Osteoblast (primary cell): Measurements from ENCODE around the gene ADGRA1. TPM values are rescaled to one million over a fixed set of nuclear protein-coding genes. Genes with fewer than 3 reads are reported as not detected.

ENCODE experiments used
- DNase-seq: peaks from one replicate; pipeline ENCODE4 v3.0.0; 2011; ENCODE audit warnings: low spot score, mixed read lengths; ENCODE audit not compliant: insufficient read length; ENCODE audit errors: missing footprints
- H2AFZ ChIP-seq: 2 replicates; pipeline ENCODE4 v1.6.0; 2011; ENCODE audit warnings: mild to moderate bottlenecking, low read length
- H3K27ac ChIP-seq: 2 replicates; pipeline ENCODE4 v1.5.1; 2011; ENCODE audit warnings: mild to moderate bottlenecking, low read depth, low read length, moderate library complexity
- H3K27me3 ChIP-seq: 2 replicates; pipeline ENCODE4 v1.6.0; 2012; ENCODE audit warnings: mild to moderate bottlenecking, control low read depth, inconsistent platforms, low read length, moderate library complexity; ENCODE audit not compliant: insufficient read depth
- H3K36me3 ChIP-seq: 2 replicates; pipeline ENCODE4 v1.5.1; 2011; ENCODE audit warnings: mild to moderate bottlenecking, low read length, control low read depth, moderate library complexity; ENCODE audit not compliant: insufficient read depth
- H3K4me1 ChIP-seq: 2 replicates; pipeline ENCODE4 v1.5.1; 2011; ENCODE audit warnings: mild to moderate bottlenecking, low read length, control low read depth, moderate library complexity; ENCODE audit not compliant: insufficient read depth
- H3K4me2 ChIP-seq: 2 replicates; pipeline ENCODE4 v1.6.0; 2011; ENCODE audit warnings: mild to moderate bottlenecking, low read length; ENCODE audit not compliant: insufficient read depth
- H3K4me3 ChIP-seq: fragments of 200-600 bp; sonication (generic); 3 replicates; pipeline ENCODE4 v1.5.1; 2012; ENCODE audit warnings: mild to moderate bottlenecking, low read length, inconsistent platforms; ENCODE audit not compliant: insufficient read depth
- H3K79me2 ChIP-seq: 2 replicates; pipeline ENCODE4 v1.6.0; 2012; ENCODE audit warnings: mild to moderate bottlenecking, low read length, control low read depth, inconsistent platforms; ENCODE audit not compliant: insufficient read depth
- H3K9me3 ChIP-seq: 2 replicates; pipeline ENCODE4 v1.5.1; 2011; ENCODE audit warnings: low read depth, low read length, control low read depth
- H4K20me1 ChIP-seq: 2 replicates; pipeline ENCODE4 v1.6.0; 2012; ENCODE audit warnings: mild to moderate bottlenecking, low read length, control low read depth; ENCODE audit not compliant: insufficient read depth
- total RNA-seq: library from RNA; depleted of rRNA; stranded (reverse); fragments of >200 nt; gene quantifications from 2 replicates; pipeline ENCODE4 v1.2.3, GENCODE V29; 2012
- TF ChIP-seq, protein P1 (sequence below): IDR thresholded peaks from 2 replicates; pipeline ENCODE4 v1.5.1; 2011; ENCODE audit warnings: mild to moderate bottlenecking, low read depth, low read length, moderate library complexity; ENCODE audit errors: extremely low read depth

The ADGRA1 gene
- total RNA-seq, 1 donor, result not detected

DNA sequence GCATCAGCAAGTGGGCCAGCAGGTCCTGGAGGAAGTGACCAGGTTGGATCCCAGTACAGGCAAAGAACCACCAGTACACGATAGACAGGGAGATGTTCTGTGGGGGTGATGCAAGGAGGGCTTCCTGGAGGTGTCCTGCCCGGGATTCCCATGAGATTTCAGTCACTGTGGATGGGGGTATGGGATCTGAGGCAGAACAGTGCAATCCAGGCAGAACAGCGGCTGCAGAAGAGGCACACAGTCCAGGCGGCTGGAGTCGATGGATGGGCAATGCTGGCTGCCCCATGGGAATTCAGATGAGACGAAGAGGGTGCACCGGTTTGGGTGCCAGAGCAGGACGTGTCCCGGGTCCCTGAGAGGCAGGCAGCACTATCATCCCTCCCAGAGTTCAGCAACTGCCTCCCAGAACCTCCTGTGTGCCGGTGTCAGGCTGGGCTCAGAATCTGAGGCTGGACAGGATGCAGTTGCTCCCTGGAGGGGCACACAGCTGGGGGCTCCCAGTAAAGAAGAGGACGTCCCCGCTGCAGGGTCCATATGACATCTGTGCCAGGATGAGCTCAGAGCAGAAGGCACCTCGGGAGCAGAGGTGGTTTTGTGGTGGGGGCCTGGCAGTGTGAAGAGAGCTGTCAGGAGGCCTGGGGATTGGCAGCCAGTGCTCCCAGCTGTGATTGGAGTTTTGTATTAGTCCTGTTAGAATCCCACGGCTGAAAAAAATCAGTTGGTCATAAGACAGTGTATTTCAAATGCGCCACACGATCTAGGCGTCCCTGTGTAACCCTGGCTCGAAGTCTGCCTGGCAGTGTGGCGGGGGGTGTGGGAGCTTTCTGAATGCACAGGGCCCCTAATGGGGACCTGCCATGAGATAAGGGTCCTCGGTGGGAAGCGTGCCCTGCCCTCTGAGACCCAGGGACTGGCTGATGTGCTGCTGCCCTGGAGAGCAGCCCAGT is 75.5 kb downstream of the ADGRA1 start:
- Histone ChIP-seq H3K4me1 (no peaks in the 10 kb centered on the region), H2AFZ (no peak overlapping the region), H3K27me3 (peaks cover 13% of the 10 kb centered on the region), H3K4me2 (no peak overlapping the region), H3K36me3 (no peaks in the 10 kb centered on the region), H4K20me1 (no peaks in the 10 kb centered on the region), H3K9me3 (no peaks in the 10 kb centered on the region), H3K79me2 (no peaks in the 10 kb centered on the region), H3K4me3 (no peak overlapping the region), H3K27ac (no peak overlapping the region)
- TF ChIP-seq, protein P1, sequence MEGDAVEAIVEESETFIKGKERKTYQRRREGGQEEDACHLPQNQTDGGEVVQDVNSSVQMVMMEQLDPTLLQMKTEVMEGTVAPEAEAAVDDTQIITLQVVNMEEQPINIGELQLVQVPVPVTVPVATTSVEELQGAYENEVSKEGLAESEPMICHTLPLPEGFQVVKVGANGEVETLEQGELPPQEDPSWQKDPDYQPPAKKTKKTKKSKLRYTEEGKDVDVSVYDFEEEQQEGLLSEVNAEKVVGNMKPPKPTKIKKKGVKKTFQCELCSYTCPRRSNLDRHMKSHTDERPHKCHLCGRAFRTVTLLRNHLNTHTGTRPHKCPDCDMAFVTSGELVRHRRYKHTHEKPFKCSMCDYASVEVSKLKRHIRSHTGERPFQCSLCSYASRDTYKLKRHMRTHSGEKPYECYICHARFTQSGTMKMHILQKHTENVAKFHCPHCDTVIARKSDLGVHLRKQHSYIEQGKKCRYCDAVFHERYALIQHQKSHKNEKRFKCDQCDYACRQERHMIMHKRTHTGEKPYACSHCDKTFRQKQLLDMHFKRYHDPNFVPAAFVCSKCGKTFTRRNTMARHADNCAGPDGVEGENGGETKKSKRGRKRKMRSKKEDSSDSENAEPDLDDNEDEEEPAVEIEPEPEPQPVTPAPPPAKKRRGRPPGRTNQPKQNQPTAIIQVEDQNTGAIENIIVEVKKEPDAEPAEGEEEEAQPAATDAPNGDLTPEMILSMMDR, result no peak
- peak; percentile 82 for DNase-seq

DNA sequence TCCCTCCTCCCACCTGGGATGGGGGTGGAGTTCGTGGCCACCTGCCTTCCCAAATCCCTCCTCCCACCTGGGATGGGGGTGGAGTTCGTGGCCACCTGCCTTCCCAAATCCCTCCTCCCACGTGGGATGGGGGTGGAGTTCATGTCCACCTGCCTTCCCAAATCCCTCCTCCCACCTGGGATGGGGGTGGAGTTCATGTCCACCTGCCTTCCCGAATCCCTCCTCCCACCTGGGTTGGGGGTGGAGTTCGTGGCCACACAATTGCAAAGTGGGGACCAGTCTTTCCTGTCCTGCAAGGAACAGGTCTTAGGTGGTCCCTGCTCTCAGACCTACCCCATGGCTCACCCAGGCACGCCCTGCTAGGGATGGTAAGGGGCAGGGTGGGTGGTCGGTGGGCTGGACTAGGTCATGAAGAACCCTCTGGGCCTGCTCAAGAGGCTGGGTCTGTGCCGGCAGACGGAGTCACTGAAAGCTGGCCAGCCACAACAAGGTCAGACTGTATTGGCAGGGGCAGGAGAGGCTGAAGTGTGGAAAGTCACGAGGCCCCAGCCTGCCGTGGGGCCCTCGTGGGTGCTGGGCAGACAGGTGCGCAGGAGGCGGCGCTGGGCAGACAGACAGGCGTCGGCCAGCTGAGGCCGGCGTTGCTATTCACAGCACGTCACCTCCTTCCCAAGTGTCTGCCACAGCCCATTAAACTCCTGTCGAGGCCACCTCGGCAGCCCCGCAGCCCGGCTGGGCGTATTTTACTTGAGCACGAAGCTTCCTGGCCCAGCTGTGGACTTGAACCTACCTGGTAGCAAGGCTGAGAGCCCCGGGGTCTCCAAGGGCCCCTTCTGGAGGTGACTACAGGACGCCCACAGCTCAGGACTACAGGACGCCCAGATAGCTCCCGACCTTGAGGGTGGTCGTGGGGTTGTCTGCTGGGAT is 76.4 kb downstream of the ADGRA1 start:
- no peaks in the 10 kb centered on the region for H3K4me1 ChIP-seq
- no peak overlapping the region for H3K4me3 ChIP-seq
- H3K4me2 ChIP-seq, result no peak overlapping the region
- no peaks in the 10 kb centered on the region for H3K36me3 ChIP-seq
- no peaks in the 10 kb centered on the region for H3K9me3 ChIP-seq
- H3K79me2 ChIP-seq, result no peaks in the 10 kb centered on the region
- peaks cover 13% of the 10 kb centered on the region for H3K27me3 ChIP-seq
- peak; percentile 67 for DNase-seq
- H2AFZ ChIP-seq, result no peak overlapping the region
- no peak overlapping the region for H3K27ac ChIP-seq
- TF ChIP-seq, protein P1, result no peak
- no peaks in the 10 kb centered on the region for H4K20me1 ChIP-seq

DNA sequence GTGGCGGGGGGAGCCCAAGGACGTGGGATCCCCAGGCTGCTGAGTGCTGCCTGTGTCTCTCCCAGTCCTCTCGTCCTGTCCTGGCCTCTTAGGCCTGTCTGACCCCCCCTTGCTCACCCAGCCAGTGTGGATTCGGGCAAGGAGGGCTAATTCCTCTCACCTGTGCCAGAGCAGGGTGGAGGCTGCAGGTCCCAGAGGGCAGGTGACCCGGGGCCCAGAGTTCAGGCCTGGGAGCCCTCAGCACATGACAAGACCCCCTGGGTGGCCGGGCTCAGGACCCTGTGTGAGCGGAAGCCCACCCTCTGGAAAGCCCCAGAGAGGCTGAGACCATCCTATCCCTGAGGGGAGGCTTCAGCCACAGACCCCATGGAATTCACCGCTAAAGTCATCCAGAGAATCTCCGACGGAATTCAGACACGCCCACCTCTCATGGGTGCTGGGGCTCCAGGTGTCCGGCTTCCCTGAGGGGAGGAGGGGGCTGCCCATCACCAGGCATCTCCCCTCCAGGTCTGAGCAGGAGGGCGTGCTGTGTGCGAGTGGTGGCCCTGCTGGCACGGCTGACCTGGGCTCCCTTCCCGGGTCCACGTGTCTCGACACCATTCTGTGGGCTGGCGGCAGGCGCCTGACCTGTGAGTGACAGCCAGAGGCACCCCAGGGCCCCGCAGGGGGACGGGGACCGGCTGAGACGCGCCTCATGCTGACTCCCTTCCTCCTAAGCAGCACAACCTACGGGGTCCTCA is 77.3 kb downstream of the ADGRA1 start:
- Histone ChIP-seq H2AFZ (no peak overlapping the region), H3K27ac (no peak overlapping the region), H3K4me2 (no peak overlapping the region), H3K27me3 (peaks cover 13% of the 10 kb centered on the region), H3K4me3 (no peak overlapping the region), H3K4me1 (no peaks in the 10 kb centered on the region), H4K20me1 (no peaks in the 10 kb centered on the region), H3K79me2 (no peaks in the 10 kb centered on the region), H3K36me3 (no peaks in the 10 kb centered on the region), H3K9me3 (no peaks in the 10 kb centered on the region)
- peak; percentile 82 for DNase-seq
- TF ChIP-seq, protein P1, result no peak
